HUES6 (cell line): Measurements from ENCODE around the gene ITPRID2.

Experiments used
- H3K27ac ChIP-seq: 2 replicates; pipeline ENCODE4 v1.7.0; 2013; ENCODE audit warnings: low read depth, mild to moderate bottlenecking, low read length, inconsistent platforms
- H3K27me3 ChIP-seq: 2 replicates; pipeline ENCODE4 v1.6.1; 2013; ENCODE audit warnings: low read length; ENCODE audit not compliant: control insufficient read depth, insufficient read depth
- H3K36me3 ChIP-seq: 2 replicates; pipeline ENCODE4 v1.6.1; 2013; ENCODE audit warnings: low read length; ENCODE audit not compliant: control insufficient read depth, insufficient read depth
- H3K4me1 ChIP-seq: 2 replicates; pipeline ENCODE4 v1.6.1; 2013; ENCODE audit warnings: low read length; ENCODE audit not compliant: control insufficient read depth, insufficient read depth
- H3K4me3 ChIP-seq: 2 replicates; pipeline ENCODE4 v1.5.1; 2013; ENCODE audit warnings: low read depth, low read length
- H3K9ac ChIP-seq: one replicate; pipeline ENCODE4 v1.6.1; 2013; ENCODE audit warnings: mild to moderate bottlenecking, low read length
- H3K9me3 ChIP-seq: 2 replicates; pipeline ENCODE4 v1.6.1; 2013; ENCODE audit warnings: low read depth, low read length; ENCODE audit not compliant: control insufficient read depth, insufficient read depth

The ITPRID2 gene

GRCh38 chr2:181857483-181857882 is 34.0 kb upstream of the ITPRID2 start:
- H3K4me1 ChIP-seq, result no peaks in the 10 kb centered on the region
- H3K36me3 ChIP-seq, result no peaks in the 10 kb centered on the region
- no peak overlapping the region for H3K9ac ChIP-seq
- no peak overlapping the region for H3K27ac ChIP-seq
- no peak overlapping the region for H3K4me3 ChIP-seq
- no peaks in the 10 kb centered on the region for H3K9me3 ChIP-seq
- no peaks in the 10 kb centered on the region for H3K27me3 ChIP-seq

GRCh38 chr2:181858600-181858999 is 32.9 kb upstream of the ITPRID2 start:
- Histone ChIP-seq H3K4me1 (no peaks in the 10 kb centered on the region), H3K4me3 (no peak overlapping the region), H3K27me3 (no peaks in the 10 kb centered on the region), H3K9ac (no peak overlapping the region), H3K9me3 (no peaks in the 10 kb centered on the region), H3K27ac (no peak overlapping the region), H3K36me3 (no peaks in the 10 kb centered on the region)

DNA sequence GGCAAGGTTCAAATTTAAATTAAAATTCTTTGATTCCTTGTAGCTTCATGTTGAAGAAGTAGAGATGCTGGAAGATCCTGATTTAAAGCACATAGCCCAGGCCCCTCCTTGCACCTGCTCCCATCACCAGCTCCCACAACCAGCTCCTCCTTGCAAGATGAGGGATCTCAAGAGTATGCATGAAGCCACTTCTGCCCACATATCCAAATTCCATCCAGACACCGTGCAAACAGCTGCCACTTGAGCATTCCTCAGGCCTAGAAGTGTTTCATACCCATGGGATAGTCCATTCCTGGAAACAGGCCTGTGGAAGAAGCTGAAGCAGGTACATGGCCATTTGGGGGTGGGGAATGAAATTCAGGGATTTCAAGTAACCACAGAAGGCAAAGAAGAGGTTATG is 32.4 kb upstream of the ITPRID2 start:
- H3K4me3 ChIP-seq, result no peak overlapping the region
- no peaks in the 10 kb centered on the region for H3K36me3 ChIP-seq
- H3K27ac ChIP-seq, result no peak overlapping the region
- no peaks in the 10 kb centered on the region for H3K4me1 ChIP-seq
- H3K27me3 ChIP-seq, result no peaks in the 10 kb centered on the region
- H3K9me3 ChIP-seq, result no peaks in the 10 kb centered on the region
- no peak overlapping the region for H3K9ac ChIP-seq

- Histone ChIP-seq H3K27me3 (no peaks in the 10 kb centered on the region), H3K4me1 (no peaks in the 10 kb centered on the region), H3K36me3 (no peaks in the 10 kb centered on the region), H3K27ac (no peak overlapping the region), H3K4me3 (no peak overlapping the region), H3K9me3 (no peaks in the 10 kb centered on the region), H3K9ac (no peak overlapping the region)
These were observed 31.7 kb upstream of the ITPRID2 start for GRCh38 chr2:181859803-181860202.

GRCh38 chr2:181861379-181861778 is 30.2 kb upstream of the ITPRID2 start:
- H3K27ac ChIP-seq, result no peak overlapping the region
- no peaks in the 10 kb centered on the region for H3K36me3 ChIP-seq
- no peak overlapping the region for H3K4me3 ChIP-seq
- H3K9me3 ChIP-seq, result no peaks in the 10 kb centered on the region
- H3K4me1 ChIP-seq, result no peaks in the 10 kb centered on the region
- H3K27me3 ChIP-seq, result no peaks in the 10 kb centered on the region
- H3K9ac ChIP-seq, result no peak overlapping the region

- H3K27me3 ChIP-seq, result no peaks in the 10 kb centered on the region
- no peaks in the 10 kb centered on the region for H3K36me3 ChIP-seq
- no peaks in the 10 kb centered on the region for H3K4me1 ChIP-seq
- no peaks in the 10 kb centered on the region for H3K9me3 ChIP-seq
- no peak overlapping the region for H3K27ac ChIP-seq
- H3K4me3 ChIP-seq, result no peak overlapping the region
- no peak overlapping the region for H3K9ac ChIP-seq
These were observed 28.8 kb upstream of the ITPRID2 start for GRCh38 chr2:181862583-181863281.

DNA sequence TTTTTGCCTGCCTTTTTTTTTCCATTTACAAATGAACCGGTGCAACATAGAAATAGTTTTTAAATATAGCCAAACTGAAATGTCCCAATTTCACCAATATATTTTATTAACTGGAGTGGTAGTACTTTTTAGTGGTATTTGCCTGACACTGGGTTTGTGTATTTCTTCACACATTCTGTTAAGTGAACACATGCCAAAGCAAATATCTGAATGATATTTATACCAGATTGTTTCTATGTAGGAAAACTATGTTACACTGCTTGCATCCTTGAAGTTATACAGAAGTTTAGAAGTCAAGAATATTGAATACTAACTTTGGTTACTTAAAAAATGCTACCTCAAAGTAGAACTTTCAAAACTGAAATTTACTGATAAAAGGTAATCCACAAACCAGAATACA is 19.4 kb upstream of the ITPRID2 start:
- no peaks in the 10 kb centered on the region for H3K4me1 ChIP-seq
- H3K27ac ChIP-seq, result no peak overlapping the region
- no peaks in the 10 kb centered on the region for H3K36me3 ChIP-seq
- H3K9me3 ChIP-seq, result no peaks in the 10 kb centered on the region
- no peak overlapping the region for H3K9ac ChIP-seq
- no peak overlapping the region for H3K4me3 ChIP-seq
- H3K27me3 ChIP-seq, result no peaks in the 10 kb centered on the region

DNA sequence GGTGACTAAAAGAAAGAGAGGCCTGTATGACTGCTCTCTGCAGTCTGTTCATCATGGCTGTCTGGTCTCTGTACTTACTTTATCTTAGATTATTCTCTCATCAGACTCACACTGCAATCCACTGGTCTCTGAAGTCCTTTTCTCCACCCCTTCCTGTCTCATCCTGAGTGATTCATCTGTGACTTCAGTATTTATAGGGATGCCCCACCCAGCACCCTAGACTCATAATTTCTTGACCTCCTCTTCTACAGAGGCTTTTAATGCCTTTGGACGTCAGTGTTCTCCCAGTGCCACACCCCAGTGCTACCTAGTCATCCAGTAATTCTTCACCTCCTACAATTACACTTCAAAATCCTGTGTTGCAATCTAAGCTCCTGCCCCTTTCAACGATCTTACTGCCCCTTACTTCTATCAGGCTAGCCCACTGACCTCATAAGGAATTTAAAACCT is 14.9 kb upstream of the ITPRID2 start:
- Histone ChIP-seq H3K27me3 (no peaks in the 10 kb centered on the region), H3K36me3 (no peaks in the 10 kb centered on the region), H3K9me3 (no peaks in the 10 kb centered on the region), H3K9ac (no peak overlapping the region), H3K4me3 (no peak overlapping the region), H3K4me1 (no peaks in the 10 kb centered on the region), H3K27ac (no peak overlapping the region)

DNA sequence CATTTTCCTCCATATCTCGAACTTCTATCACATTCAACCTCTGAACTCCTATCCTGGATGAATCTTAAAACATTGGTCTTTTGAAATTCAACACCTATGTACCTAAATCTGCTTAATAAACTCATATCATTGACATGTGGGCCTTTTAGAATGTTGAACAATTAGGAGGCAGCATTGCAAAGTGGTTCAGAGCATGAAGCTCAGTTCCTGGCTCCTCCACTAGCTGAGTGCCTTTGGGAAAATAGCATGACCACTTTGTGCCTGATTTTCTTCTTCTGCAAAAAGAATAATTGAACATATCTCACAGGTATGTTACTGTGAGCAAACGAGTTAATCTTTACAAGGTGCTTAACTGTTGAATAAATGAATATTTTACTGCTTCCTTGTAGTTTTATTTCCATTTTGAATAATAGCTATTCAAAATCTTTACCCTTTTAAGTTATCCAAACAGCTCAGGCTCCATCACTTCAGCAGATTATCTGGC is 14.3 kb upstream of the ITPRID2 start:
- H3K27me3 ChIP-seq, result no peaks in the 10 kb centered on the region
- no peak overlapping the region for H3K27ac ChIP-seq
- no peak overlapping the region for H3K9ac ChIP-seq
- H3K9me3 ChIP-seq, result no peaks in the 10 kb centered on the region
- H3K4me3 ChIP-seq, result no peak overlapping the region
- no peaks in the 10 kb centered on the region for H3K36me3 ChIP-seq
- H3K4me1 ChIP-seq, result no peaks in the 10 kb centered on the region

GRCh38 chr2:181878448-181878847 is 13.1 kb upstream of the ITPRID2 start:
- H3K36me3 ChIP-seq, result no peaks in the 10 kb centered on the region
- H3K9me3 ChIP-seq, result no peaks in the 10 kb centered on the region
- no peak overlapping the region for H3K4me3 ChIP-seq
- H3K27ac ChIP-seq, result no peak overlapping the region
- H3K4me1 ChIP-seq, result no peaks in the 10 kb centered on the region
- H3K27me3 ChIP-seq, result no peaks in the 10 kb centered on the region
- H3K9ac ChIP-seq, result no peak overlapping the region

- Histone ChIP-seq H3K36me3 (no peaks in the 10 kb centered on the region), H3K27ac (no peak overlapping the region), H3K27me3 (no peaks in the 10 kb centered on the region), H3K9ac (no peak overlapping the region), H3K9me3 (no peaks in the 10 kb centered on the region), H3K4me1 (no peaks in the 10 kb centered on the region), H3K4me3 (no peak overlapping the region)
These were observed 12.2 kb upstream of the ITPRID2 start for GRCh38 chr2:181879295-181879694.
